Stimulated activated CD8-positive, alpha-beta memory T cell treated with anti-CD3 and anti-CD28 coated beads, Interleukin-4, amount 100 ng/mL, for 4 hours (primary cell): ENCODE data around the gene PACS2.

Experiments used
- DNase-seq, 2 donors: peaks; one replicate each; pipeline ENCODE4 v3.0.0-alpha.2; 2020; ENCODE audit warnings: low read depth in 2 of 2, low spot score in 1 of 2

The PACS2 gene

DNA sequence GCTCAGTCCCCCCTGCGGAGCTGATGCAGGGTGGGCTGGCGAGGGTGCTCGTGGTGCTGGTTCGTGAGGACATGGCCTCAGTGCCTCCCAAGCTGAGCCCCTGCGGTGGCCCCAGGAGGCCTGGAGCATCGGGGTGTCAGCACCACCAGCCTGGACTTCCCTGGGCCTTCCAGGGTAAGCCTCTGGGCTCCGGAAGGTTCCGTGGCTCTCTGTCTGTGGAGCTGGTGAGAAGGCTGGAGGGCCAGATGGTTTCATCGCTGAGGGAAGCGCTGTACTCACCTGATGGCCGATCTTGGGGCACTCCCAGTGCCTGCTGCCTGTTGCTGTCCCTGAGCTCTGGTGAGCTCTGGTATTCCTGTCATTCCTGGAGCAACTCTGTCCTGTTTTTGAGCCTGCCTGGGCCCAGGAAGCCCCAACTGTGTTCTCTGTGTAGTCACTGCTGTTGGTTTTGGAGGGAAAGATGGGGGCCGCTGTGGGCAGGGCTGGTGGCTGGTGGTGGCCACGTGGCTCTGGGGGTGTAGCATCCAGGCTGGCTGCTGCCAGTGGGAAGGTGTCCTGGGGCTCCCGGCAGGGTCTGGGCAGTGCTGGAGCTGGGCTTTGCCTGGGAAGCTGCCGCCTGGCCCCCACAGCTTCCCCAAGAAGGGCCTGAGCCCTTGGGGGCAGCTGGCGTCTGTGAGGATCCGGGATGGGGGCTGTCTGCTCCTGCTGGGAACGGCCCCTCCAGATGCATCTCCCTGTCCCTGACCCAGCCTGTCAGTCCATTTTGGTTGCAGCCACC is 123.4 kb downstream of the PACS2 start:
- DNase-seq = no peak

DNA sequence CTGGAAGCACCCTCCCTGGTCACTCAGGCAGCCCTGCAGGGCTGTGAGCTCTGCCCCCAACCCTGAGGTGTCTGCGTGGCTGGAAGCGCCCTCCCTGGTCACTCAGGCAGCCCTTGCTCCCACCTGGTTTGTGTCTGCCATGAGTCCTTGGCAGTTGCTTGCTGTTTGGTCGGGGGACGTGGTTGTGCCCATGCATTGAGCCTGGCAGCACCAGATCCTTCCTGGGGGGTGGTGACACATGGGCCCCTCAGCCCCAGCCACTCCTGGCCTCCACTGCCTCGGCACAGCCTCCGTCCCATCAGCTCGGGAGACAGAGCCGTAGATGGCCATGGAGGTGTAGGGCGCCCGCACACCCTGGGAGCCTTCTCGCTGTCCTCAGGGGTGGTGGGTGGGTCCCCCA is 124.6 kb downstream of the PACS2 start:
- DNase-seq = no peak

DNA sequence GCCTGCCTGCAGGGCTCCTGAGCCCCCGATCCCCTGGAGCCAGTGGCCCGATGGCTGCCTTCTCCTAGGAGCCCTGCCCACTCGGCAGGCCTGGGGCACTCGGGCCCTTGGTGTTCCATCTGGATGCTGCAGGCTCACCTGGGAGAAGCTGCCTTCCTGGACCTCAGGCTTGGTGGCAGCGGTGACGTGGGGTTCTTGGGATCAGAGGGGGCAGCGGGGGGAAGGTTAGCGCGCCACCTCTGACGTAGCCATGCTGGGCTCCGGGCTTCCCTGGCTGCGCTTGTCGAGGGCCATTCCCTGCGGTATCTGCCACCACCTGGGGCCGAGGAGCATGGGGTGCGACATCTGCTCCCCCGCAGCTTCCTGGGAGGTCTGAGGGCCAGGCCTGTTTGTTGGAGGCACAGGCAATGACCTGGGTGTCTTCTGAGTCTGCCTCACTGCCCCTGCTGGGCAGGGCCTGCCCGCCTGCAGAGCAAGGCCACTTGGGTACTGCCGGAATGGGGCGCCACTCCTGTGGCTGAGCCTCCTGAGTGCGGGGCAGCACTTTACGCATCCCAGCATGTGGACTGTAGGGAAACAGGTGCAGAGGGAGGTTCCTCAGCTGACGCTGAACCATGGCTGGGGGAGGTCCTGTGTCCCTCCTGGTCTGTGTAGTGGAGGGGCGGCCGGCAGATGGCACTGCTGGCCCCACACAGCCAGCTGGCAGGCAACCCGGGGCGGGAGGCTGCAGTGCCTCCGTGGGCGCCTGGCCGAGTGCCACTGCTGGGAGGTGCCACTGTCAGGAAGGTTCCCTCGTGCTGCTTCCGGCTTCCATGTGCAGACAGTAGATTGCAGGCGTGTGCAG is 125.4 kb downstream of the PACS2 start:
- no peak for DNase-seq

DNA sequence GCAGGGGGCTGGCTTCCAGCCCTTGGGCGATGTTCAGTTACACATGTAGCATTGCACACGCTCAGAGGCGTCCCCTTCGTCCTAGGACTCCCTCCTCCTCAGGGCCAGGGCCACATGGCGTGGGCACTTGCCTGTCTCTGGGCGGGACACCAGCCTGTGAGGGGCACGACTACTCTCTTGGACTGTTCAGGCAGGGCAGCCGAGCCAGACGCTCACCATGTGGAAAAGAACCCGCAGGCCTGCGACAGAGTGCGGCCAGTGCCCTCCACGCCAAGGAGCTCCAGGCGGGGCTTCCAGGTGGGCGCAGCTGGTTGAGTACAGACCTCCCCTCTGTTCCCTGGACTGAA is 126.0 kb downstream of the PACS2 start:
- no peak for DNase-seq

DNA sequence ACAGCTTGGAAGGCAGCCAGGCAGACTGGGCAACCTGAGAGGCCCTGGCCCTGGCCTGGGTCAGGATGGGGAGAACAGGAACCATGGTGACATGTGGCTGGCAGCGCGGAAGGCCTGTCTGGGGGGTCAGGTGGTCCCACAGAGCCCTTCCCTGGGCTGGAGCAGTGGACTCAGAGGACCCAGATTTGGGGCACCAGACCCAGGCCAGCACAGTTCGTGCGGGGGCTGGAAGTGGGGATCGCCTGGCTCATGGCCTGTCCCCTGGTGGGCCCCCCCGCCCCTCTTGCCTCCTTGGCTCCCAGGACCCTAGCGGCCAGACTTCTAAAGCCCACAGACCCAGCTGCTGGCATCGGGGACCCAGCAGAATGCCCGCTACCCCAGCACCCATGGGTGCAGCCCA is 126.4 kb downstream of the PACS2 start:
- DNase-seq = no peak

DNA sequence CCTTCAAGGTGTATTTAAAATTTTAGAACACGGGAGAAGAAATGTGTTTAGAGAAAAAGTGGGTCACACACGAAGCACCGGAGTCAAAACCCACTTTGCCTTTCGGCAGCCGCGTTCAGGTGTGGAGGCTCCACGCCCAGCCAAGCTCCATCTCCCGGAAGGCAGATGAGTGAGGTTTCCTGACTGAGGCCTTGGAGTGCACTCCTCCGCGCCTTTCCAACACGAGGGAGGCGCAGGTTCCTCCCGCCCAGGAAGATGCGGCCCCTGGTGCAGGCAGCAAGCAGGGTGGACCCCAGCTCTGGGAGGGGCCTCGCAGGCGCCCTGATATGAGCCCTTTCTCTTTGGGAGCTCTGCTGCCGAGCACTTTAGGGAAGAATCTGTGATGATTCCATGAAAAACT is 127.6 kb downstream of the PACS2 start:
- no peak for DNase-seq

DNA sequence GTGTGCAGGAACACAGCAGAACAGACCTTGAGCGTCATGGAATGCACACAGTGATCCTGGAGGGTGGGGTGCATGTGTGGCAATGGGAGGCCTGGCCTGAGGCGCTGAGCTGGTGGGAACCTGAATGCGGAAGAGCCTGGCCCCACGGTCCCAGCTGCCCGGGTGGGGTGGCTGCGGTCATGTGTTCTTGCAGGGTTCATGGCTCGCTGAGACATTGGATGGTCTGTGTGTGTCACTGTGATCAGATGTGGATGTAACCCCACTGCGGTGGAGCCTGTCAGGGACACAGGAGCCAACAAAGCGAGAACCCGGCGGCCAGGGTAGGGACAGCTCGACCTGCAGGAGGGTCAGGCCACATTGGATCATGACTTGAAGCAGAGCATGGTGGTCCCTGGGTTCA is 128.3 kb downstream of the PACS2 start:
- no peak for DNase-seq

DNA sequence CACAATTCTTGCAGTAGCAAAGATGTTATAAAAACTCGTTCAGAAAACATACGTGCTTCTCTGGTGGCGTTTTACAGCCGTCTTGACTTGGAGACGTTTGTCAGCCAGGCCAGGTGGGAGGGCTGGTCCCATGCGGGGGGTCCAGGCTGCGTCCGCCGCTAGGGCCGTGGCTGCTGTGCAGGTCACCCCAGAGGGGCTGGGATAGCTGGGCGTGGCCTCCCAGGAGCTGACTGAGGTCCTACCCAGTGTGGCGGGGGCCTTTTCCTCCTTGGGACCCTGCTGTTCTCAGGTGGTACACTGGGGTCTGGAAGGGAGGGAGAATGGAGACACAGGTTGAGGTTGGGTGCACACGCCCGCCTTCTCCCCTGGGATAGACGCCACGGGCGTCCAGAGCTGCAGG is 130.3 kb downstream of the PACS2 start:
- no peak for DNase-seq

DNA sequence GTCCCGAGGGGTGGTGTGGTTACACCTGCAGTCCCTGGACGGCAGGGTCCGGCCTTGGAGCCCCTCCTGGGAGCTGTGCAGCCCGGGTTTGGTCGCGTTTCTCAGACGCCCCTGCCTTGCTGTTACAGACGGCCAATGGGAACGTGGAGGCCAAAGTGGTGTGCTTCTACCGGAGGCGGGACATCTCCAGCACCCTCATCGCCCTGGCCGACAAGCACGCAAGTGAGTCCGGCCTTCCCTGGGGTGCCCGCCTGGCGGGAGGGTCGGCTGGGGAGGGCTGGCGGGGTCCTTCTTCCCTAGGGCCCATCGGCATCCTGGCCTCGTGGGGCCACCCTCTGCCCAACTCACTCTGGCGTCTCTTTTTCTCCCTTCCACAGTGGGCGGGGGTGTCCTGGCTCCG is 130.7 kb downstream of the PACS2 start:
- DNase-seq = no peak

DNA sequence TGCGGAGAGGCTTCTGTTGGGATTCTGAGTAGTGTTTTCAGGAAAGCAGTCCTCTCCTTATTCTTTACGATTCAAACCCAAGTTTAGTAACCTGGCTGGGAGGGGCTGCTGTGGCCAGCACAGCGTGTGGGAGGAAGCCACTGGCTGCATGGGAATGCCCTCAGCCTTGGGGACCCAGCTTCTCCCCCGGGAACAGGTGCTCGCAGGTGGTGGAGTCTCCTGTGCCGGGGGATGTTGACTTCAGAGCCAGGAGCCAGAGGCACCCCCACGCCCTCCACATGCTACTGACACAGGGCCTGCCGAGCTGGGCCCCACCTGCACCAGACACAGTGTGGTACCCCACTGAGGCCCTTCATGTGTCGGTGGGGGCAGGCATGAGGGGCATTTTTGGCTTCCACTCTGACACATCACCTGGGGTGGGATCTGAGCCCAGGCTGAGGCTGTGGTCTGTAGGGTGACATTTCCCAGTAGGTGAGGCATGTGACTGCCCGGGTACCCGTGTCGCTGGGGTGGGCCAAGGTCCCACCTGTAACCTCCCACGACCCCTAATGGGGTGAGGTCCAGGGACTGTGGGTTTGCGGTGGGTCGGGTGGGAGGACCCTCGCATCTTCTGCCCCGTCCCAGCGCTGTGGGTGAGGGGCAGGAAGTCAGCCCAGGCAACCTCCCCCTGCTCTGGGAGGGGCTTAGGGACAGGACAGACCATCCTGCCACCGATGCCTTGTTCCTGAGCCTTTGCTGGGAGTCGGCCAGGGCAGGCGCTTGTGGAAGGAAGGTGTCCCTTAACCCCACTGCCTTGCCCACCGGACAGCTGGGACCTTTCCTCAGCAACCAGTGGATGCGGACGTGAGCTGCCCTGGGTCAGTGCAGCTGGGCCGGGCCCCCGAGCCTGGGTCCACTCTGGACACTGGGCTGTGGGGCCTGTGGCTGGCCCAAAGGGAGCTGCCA is 131.6 kb downstream of the PACS2 start:
- no peak for DNase-seq

DNA sequence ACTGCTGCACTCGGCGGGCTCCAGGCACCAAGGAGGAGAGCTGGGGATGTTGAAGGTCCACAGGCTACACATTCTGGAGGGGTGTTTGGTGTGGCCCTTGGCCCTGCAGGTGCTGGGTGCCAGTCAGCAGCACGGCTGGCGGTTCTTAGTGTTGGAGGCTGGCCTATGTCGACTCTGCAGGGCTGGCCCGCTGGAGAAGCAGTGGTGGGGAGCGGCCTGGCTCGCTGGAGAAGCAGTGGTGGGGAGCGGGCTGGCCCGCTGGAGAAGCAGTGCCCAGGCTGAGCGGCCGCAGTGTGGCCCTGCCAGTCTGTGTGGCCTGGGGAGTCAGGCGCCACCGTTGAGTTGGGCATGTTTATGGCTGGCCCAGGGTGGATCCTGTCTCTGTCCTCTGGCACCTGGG is 132.4 kb downstream of the PACS2 start:
- DNase-seq = no peak
